Panc1 (cell line): ENCODE results near the gene MUC22.

Source experiments
- CTCF ChIP-seq: fragments of 450-650 bp; IDR thresholded peaks from 2 replicates; pipeline ENCODE4 v1.5.1; 2017; ENCODE audit warnings: mild to moderate bottlenecking
- POLR2AphosphoS5 ChIP-seq: IDR thresholded peaks from 2 replicates; pipeline ENCODE4 v1.6.1; 2012; ENCODE audit warnings: mild to moderate bottlenecking, low read depth, low read length, moderate library complexity
- REST ChIP-seq, 2 experiments: IDR thresholded peaks; 2 replicates each; pipeline ENCODE4 v1.6.1; 2011 to 2012; ENCODE audit warnings: low read depth in 2 of 2, control low read depth in 1 of 2, low read length in 1 of 2, mild to moderate bottlenecking in 1 of 2, moderate library complexity in 1 of 2; ENCODE audit not compliant: insufficient read depth in 1 of 2
- SIN3A ChIP-seq: IDR thresholded peaks from 2 replicates; pipeline ENCODE4 v1.6.1; 2012; ENCODE audit warnings: low read depth, mild to moderate bottlenecking, low read length, moderate library complexity, borderline replicate concordance; ENCODE audit not compliant: insufficient read depth
- TCF7L2 ChIP-seq: IDR thresholded peaks from 2 replicates; pipeline ENCODE4 v1.6.1; 2011; ENCODE audit warnings: mild to moderate bottlenecking, low read depth, low read length, inconsistent platforms

- TF ChIP-seq CTCF (no peak), REST (IDR thresholded peaks at IDR 0.05; ENCODE audit: insufficient read depth in 1 of 2, low read depth in 2 of 2, low read length in 1 of 2) (no peak), SIN3A (no peak), POLR2AphosphoS5 (no peak), TCF7L2 (no peak)
Measured at GRCh38 chr6:31009731-31010130, 543 bp upstream of the MUC22 start.
